Caco-2 (cell line): ENCODE measurements around the gene ZDHHC13. TPM values are rescaled to one million over a fixed set of nuclear protein-coding genes. Genes with fewer than 3 reads are reported as not detected.

Experiments
- BruUV-seq: library from RNA; stranded (reverse); fragments of 400-500 nt; replicated peaks from 2 replicates; lab custom pipeline; 2021; lab: Mats Ljungman, UMichigan
- CTCF ChIA-PET: fragments of 300-600 bp; sonication (Branson Sonifier 250); formaldehyde crosslinking; loops from one replicate; lab custom pipeline; 2022; ENCODE audit warnings: antibody characterized with exemption; lab: Charles Lee
- POLR2A ChIA-PET: fragments of 300-600 bp; sonication (Branson Sonifier 250); formaldehyde crosslinking; loops from one replicate; lab custom pipeline; 2022; ENCODE audit warnings: antibody characterized with exemption; lab: Charles Lee
- DNase-seq, 2 experiments: peaks; one replicate each; pipeline versions ENCODE4 v3.0.0 to v3.0.0-alpha.2; 2020 to 2022
- H3K27me3 ChIP-seq: replicated peaks from 2 replicates; pipeline ENCODE4 v1.6.0; 2011; ENCODE audit warnings: low read length; ENCODE audit not compliant: control insufficient read depth, insufficient read depth
- H3K36me3 ChIP-seq: 2 replicates; pipeline ENCODE4 v1.5.1; 2011; ENCODE audit warnings: low read length; ENCODE audit not compliant: control insufficient read depth, insufficient read depth
- H3K4me1 ChIP-seq: fragments of 250-450 bp; sonication (Bioruptor Pico); 2 replicates; pipeline ENCODE4 v1.5.1; 2020; ENCODE audit warnings: mild to moderate bottlenecking
- H3K4me3 ChIP-seq: 2 replicates; pipeline ENCODE4 v1.5.1; 2011; ENCODE audit warnings: low read depth, mild to moderate bottlenecking, control low read depth, low read length
- H3K9me3 ChIP-seq: fragments of 250-450 bp; sonication (Bioruptor Pico); 2 replicates; pipeline ENCODE4 v1.5.1; 2020; ENCODE audit warnings: mild to moderate bottlenecking, moderate library complexity
- H3K27ac Mint-ChIP-seq: one replicate; pipeline ENCODE4 v1.8.0; 2022; ENCODE audit warnings: mixed read lengths; ENCODE audit not compliant: unreplicated experiment
- H3K27me3 Mint-ChIP-seq: one replicate; pipeline ENCODE4 v1.8.0; 2022; ENCODE audit warnings: mixed read lengths; ENCODE audit not compliant: insufficient read depth, unreplicated experiment
- H3K36me3 Mint-ChIP-seq: one replicate; pipeline ENCODE4 v1.8.0; 2022; ENCODE audit warnings: mild to moderate bottlenecking, mixed read lengths; ENCODE audit not compliant: insufficient read depth, unreplicated experiment
- H3K4me1 Mint-ChIP-seq: one replicate; pipeline ENCODE4 v1.8.0; 2022; ENCODE audit warnings: low read depth, mixed read lengths; ENCODE audit not compliant: unreplicated experiment
- H3K4me3 Mint-ChIP-seq: one replicate; pipeline ENCODE4 v1.8.0; 2022; ENCODE audit warnings: mild to moderate bottlenecking, moderate library complexity, mixed read lengths; ENCODE audit not compliant: unreplicated experiment
- H3K9me3 Mint-ChIP-seq: one replicate; pipeline ENCODE4 v1.8.0; 2022; ENCODE audit warnings: mixed read lengths; ENCODE audit not compliant: unreplicated experiment
- CTCF ChIP-seq, 2 experiments: fragments of 200-600 bp in 1 of 2; IDR thresholded peaks; 1 replicate in 1 of 2; 2 replicates in 1 of 2; pipeline versions ENCODE4 v1.5.1 to v1.8.0; 2011 to 2022; ENCODE audit warnings: antibody characterized with exemption in 1 of 2, control low read depth in 1 of 2, inconsistent platforms in 1 of 2, low read depth in 1 of 2, low read length in 1 of 2, mild to moderate bottlenecking in 1 of 2, moderate library complexity in 1 of 2; ENCODE audit not compliant: insufficient read depth in 1 of 2, severe bottlenecking in 1 of 2, unreplicated experiment in 1 of 2
- intact Hi-C: fragments of 100-400 bp; cut with micrococcal nuclease; formaldehyde crosslinking; loops from one replicate; pipeline ENCODE4 v1.10.0; 2022; ENCODE audit not compliant: unreplicated experiment
- total RNA-seq: library from RNA; stranded (reverse); gene quantifications from 2 replicates; pipeline ENCODE4 v1.2.3, GENCODE V29; 2022

ZDHHC13 gene
- total RNA-seq, 1 experiment from 2014 or later, result 21.8 TPM

DNA sequence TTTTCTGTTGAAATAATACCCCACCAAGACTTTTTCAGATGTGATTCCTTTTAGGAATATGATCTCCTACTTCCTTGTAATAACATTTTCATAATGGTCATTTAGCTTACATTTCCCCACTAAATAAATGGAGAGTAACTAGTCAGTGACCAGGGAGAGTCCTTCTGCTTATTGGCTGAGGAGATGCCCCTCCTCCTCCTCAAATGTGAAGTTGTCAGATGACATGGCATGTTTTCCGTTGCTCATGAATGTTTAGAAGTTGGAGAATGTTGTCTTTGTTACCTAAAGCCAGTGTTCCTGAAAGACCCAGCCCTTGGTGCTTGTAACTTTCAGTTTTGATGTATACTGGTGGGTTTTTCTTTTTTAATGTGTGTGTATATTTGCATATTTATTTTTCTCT, 46.6 kb downstream of the ZDHHC13 start:
- Mint-ChIP-seq H3K27me3 (no peaks in the 10 kb centered on the region), H3K36me3 (peaks cover 27% of the 10 kb centered on the region), H3K4me1 (peaks cover 17% of the 10 kb centered on the region), H3K27ac (no peak overlapping the region), H3K4me3 (no peak overlapping the region), H3K9me3 (no peaks in the 10 kb centered on the region)
- intact Hi-C loops, result loop anchor here (10.0 kb wide), 1 partner anchor 391 kb away; no protein-coding TSS in a partner anchor
- no TSS peak for BruUV-seq
- POLR2A ChIA-PET, result no interaction called here
- CTCF ChIA-PET, result no interaction called here
- H3K4me3 ChIP-seq, result no peak overlapping the region
- H3K27me3 ChIP-seq, result no peaks in the 10 kb centered on the region
- 0 out of 2 replicates have a peak, but pooled peaks cover 6% of the 10 kb centered on the region for H3K4me1 ChIP-seq
- H3K9me3 ChIP-seq, result no peaks in the 10 kb centered on the region
- peaks cover 2% of the 10 kb centered on the region; the same call in 1 of the 2 replicates for H3K36me3 ChIP-seq
- no peak for DNase-seq
- TF ChIP-seq CTCF (IDR thresholded peaks at IDR 0.05; ENCODE audit: insufficient read depth in 1 of 2, low read depth in 1 of 2, low read length in 1 of 2, severe bottlenecking in 1 of 2, unreplicated experiment in 1 of 2), result no peak

DNA sequence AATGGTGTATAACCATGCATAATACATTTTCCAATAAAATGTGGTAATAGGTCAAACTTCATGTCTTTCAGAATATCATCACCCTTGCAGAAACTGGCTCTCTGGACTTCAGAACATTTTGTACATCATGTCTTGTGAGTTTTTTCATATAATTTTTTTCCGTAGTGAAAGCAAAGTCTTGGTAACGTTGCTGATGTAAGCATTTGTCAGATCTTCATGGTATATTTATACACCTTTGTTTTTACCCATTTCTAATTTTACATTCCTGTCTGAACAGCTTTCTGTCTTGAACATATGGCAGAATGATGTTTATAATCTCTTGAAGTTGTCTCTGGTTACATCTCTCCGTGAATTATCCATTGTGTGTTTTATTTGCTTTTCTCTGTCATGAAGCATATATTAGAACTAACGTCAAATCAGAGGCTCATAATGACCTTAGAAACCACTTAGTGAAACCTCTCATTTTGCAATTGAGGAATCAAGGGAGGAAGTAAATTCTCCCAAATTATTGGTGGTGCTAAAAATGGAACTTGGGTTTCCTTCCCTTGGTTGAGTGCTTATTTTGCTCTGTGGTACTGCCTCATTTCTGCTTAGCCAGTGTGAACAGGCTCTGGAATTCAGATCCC, 47.4 kb downstream of the ZDHHC13 start:
- no peak overlapping the region for H3K27ac Mint-ChIP-seq
- ChIA-PET CTCF (no interaction called here), POLR2A (no interaction called here)
- no peak for TF ChIP-seq CTCF (IDR thresholded peaks at IDR 0.05; ENCODE audit: insufficient read depth in 1 of 2, low read depth in 1 of 2, low read length in 1 of 2, severe bottlenecking in 1 of 2, unreplicated experiment in 1 of 2)
- no peak overlapping the region for H3K4me3 Mint-ChIP-seq
- Histone ChIP-seq H3K4me3 (no peak overlapping the region), H3K9me3 (no peaks in the 10 kb centered on the region), H3K36me3 (peaks cover 2% of the 10 kb centered on the region; the same call in 1 of the 2 replicates), H3K4me1 (0 out of 2 replicates have a peak, but pooled peaks cover 6% of the 10 kb centered on the region), H3K27me3 (no peaks in the 10 kb centered on the region)
- DNase-seq, result no peak
- peaks cover 17% of the 10 kb centered on the region for H3K4me1 Mint-ChIP-seq
- no peaks in the 10 kb centered on the region for H3K9me3 Mint-ChIP-seq
- no TSS peak for BruUV-seq
- intact Hi-C loops, result loop anchor here (10.0 kb wide), 1 partner anchor 390 kb away; no protein-coding TSS in a partner anchor
- no peaks in the 10 kb centered on the region for H3K27me3 Mint-ChIP-seq
- peaks cover 27% of the 10 kb centered on the region for H3K36me3 Mint-ChIP-seq

- no peak for DNase-seq
- Histone ChIP-seq H3K36me3 (peaks cover 2% of the 10 kb centered on the region; the same call in 1 of the 2 replicates), H3K4me3 (no peak overlapping the region), H3K4me1 (0 out of 2 replicates have a peak, but pooled peaks cover 6% of the 10 kb centered on the region), H3K27me3 (no peaks in the 10 kb centered on the region), H3K9me3 (no peaks in the 10 kb centered on the region)
- POLR2A ChIA-PET, result no interaction called here
- BruUV-seq, result no TSS peak
- CTCF ChIA-PET, result no interaction called here
- Mint-ChIP-seq H3K27ac (no peak overlapping the region), H3K4me1 (peaks cover 17% of the 10 kb centered on the region), H3K36me3 (peaks cover 27% of the 10 kb centered on the region), H3K4me3 (no peak overlapping the region), H3K9me3 (no peaks in the 10 kb centered on the region), H3K27me3 (no peaks in the 10 kb centered on the region)
- intact Hi-C loops, result loop anchor here (10.0 kb wide), 1 partner anchor 390 kb away; no protein-coding TSS in a partner anchor
- no peak for TF ChIP-seq CTCF (IDR thresholded peaks at IDR 0.05; ENCODE audit: insufficient read depth in 1 of 2, low read depth in 1 of 2, low read length in 1 of 2, severe bottlenecking in 1 of 2, unreplicated experiment in 1 of 2)
Observed at GRCh38 chr11:19164881-19165280, 47.9 kb downstream of the ZDHHC13 start.
